GM12878 (cell line): ENCODE results near the gene DNAAF8. TPM values are rescaled to one million over a fixed set of nuclear protein-coding genes. Genes with fewer than 3 reads are reported as not detected.

ENCODE experiments used
- ATAC-seq: fragments of 200-7000 bp; cut with Tn5 transposase; 3 replicates; pipeline ENCODE4 v1.9.1; 2020; ENCODE audit warnings: mild to moderate bottlenecking, moderate library complexity
- BruUV-seq: library from RNA; stranded (reverse); fragments of 400-500 nt; replicated peaks from 2 replicates; lab custom pipeline; 2021; lab: Mats Ljungman, UMichigan
- CTCF ChIA-PET: fragments of 300-600 bp; sonication (Branson Sonifier 250); formaldehyde crosslinking; extraction: SDS; loops from one replicate; lab custom pipeline; 2021; ENCODE audit warnings: inconsistent platforms; lab: Yijun Ruan, JAX
- POLR2A ChIA-PET: fragments of 350-600 bp; formaldehyde crosslinking; extraction: SDS; loops from one replicate; lab custom pipeline; 2021; ENCODE audit warnings: inconsistent platforms; lab: Charles Lee
- RAD21 ChIA-PET: fragments of 300-600 bp; sonication (Branson Sonifier 250); formaldehyde crosslinking; loops from one replicate; lab custom pipeline; 2023; ENCODE audit warnings: antibody characterized with exemption; ENCODE audit not compliant: unreplicated experiment; lab: Charles Lee
- SMC1A ChIA-PET: fragments of 300-600 bp; sonication (Branson Sonifier 250); formaldehyde crosslinking; loops from one replicate; lab custom pipeline; 2023; ENCODE audit not compliant: unreplicated experiment, uncharacterized antibody; lab: Charles Lee
- DNase-seq: peaks from one replicate; pipeline ENCODE4 v3.0.0-alpha.2; 2011; ENCODE audit warnings: low read depth, low spot score
- FAIRE-seq: peaks from 3 replicates; lab custom pipeline; 2011; peaks lifted over from hg19 to GRCh38; lab: Jason Lieb, UNC
- H2AFZ ChIP-seq: 2 replicates; pipeline ENCODE4 v1.6.0; 2011; ENCODE audit warnings: low read depth, low read length, control low read depth; ENCODE audit not compliant: control insufficient read depth
- H3K27ac ChIP-seq: 2 replicates; pipeline ENCODE4 v1.5.1; 2011; ENCODE audit warnings: control low read depth; ENCODE audit not compliant: control insufficient read depth, insufficient read depth
- H3K27me3 ChIP-seq, 2 experiments: replicated peaks in 1 of 2; 2 replicates each; pipeline versions ENCODE4 v1.6.0 to v1.6.1; 2011; ENCODE audit warnings: low read length in 1 of 2; ENCODE audit not compliant: control insufficient read depth in 2 of 2, insufficient read depth in 2 of 2
- H3K36me3 ChIP-seq, 2 experiments: 2 replicates each; pipeline ENCODE4 v1.5.1; 2011; ENCODE audit warnings: low read length in 1 of 2; ENCODE audit not compliant: control insufficient read depth in 2 of 2, insufficient read depth in 2 of 2
- H3K4me1 ChIP-seq: 2 replicates; pipeline ENCODE4 v1.6.1; 2011; ENCODE audit warnings: mild to moderate bottlenecking, low read length, moderate library complexity, mixed read lengths; ENCODE audit not compliant: control insufficient read depth, insufficient read depth
- H3K4me2 ChIP-seq: 2 replicates; pipeline ENCODE4 v1.6.0; 2011; ENCODE audit warnings: control low read depth; ENCODE audit not compliant: control insufficient read depth, insufficient read depth
- H3K4me3 ChIP-seq: fragments of 200-600 bp; sonication (generic); 2 replicates; pipeline ENCODE4 v1.5.1; 2016
- H3K79me2 ChIP-seq: 2 replicates; pipeline ENCODE4 v1.6.0; 2011; ENCODE audit warnings: low read length; ENCODE audit not compliant: control insufficient read depth, insufficient read depth
- H3K9ac ChIP-seq: 2 replicates; pipeline ENCODE4 v1.8.0; 2011; ENCODE audit warnings: low read length, control low read depth, mixed read lengths; ENCODE audit not compliant: control insufficient read depth, insufficient read depth
- H3K9me3 ChIP-seq: replicated peaks from 3 replicates; pipeline ENCODE4 v1.5.1; 2011; ENCODE audit warnings: mild to moderate bottlenecking, low read length; ENCODE audit not compliant: control insufficient read depth, insufficient read depth
- H4K20me1 ChIP-seq: 2 replicates; pipeline ENCODE4 v1.6.0; 2011; ENCODE audit not compliant: control insufficient read depth, insufficient read depth
- ASH2L ChIP-seq: fragments of 300-600, 200-600 bp; sonication (generic); IDR thresholded peaks from 2 replicates; pipeline ENCODE4 v1.6.1; 2017; ENCODE audit warnings: low read depth, mild to moderate bottlenecking, borderline replicate concordance
- BHLHE40 ChIP-seq, 2 experiments: fragments of 450-650 bp in 1 of 2; IDR thresholded peaks; 2 replicates each; pipeline ENCODE4 v1.6.1; 2011 to 2017; ENCODE audit warnings: low read depth in 2 of 2, borderline replicate concordance in 1 of 2, improper control_type of control experiment in 1 of 2, low read length in 1 of 2, mild to moderate bottlenecking in 1 of 2
- EP300 ChIP-seq, 2 experiments: fragments of 150-350 bp in 1 of 2; IDR thresholded peaks; 2 replicates each; pipeline ENCODE4 v1.6.1; 2011 to 2012; ENCODE audit warnings: low read depth in 2 of 2, low read length in 2 of 2, borderline replicate concordance in 1 of 2, improper control_type of control experiment in 1 of 2, inconsistent platforms in 1 of 2; ENCODE audit not compliant: control insufficient read depth in 1 of 2
- HCFC1 ChIP-seq: fragments of 150-350 bp; IDR thresholded peaks from 2 replicates; pipeline ENCODE4 v1.6.1; 2014; ENCODE audit warnings: low read length
- HDAC2 ChIP-seq: fragments of 200-600 bp; sonication (generic); IDR thresholded peaks from 2 replicates; pipeline ENCODE4 v1.6.1; 2017
- HDGF ChIP-seq: fragments of 450-650 bp; IDR thresholded peaks from 2 replicates; pipeline ENCODE4 v1.6.1; 2016; ENCODE audit warnings: antibody characterized with exemption
- MEF2B ChIP-seq: fragments of 450-650 bp; IDR thresholded peaks from 2 replicates; pipeline ENCODE4 v1.6.1; 2018; ENCODE audit warnings: mild to moderate bottlenecking, moderate library complexity; ENCODE audit not compliant: partially characterized antibody, poor library complexity, severe bottlenecking
- MYC ChIP-seq: IDR thresholded peaks from 2 replicates; pipeline ENCODE4 v1.6.1; 2011; ENCODE audit warnings: mild to moderate bottlenecking, low read length, moderate library complexity, inconsistent platforms; ENCODE audit not compliant: insufficient read depth, insufficient replicate concordance, insufficient read length, severe bottlenecking
- NBN ChIP-seq: fragments of 450-650 bp; IDR thresholded peaks from 2 replicates; pipeline ENCODE4 v1.6.1; 2016
- PAX5 ChIP-seq: IDR thresholded peaks from 2 replicates; pipeline ENCODE4 v1.6.1; 2011; ENCODE audit warnings: low read depth, low read length, borderline replicate concordance
- PAX8 ChIP-seq: fragments of 450-650 bp; IDR thresholded peaks from 2 replicates; pipeline ENCODE4 v1.6.1; 2017; ENCODE audit warnings: mild to moderate bottlenecking, moderate library complexity
- PML ChIP-seq: IDR thresholded peaks from 2 replicates; pipeline ENCODE4 v1.6.1; 2012; ENCODE audit warnings: low read length, inconsistent platforms
- POLR2A ChIP-seq: IDR thresholded peaks from 2 replicates; pipeline ENCODE4 v1.6.1; 2011; ENCODE audit warnings: low read depth, mild to moderate bottlenecking, low read length
- RAD21 ChIP-seq: IDR thresholded peaks from 2 replicates; pipeline ENCODE4 v1.6.1; 2011; ENCODE audit warnings: mild to moderate bottlenecking, low read depth, low read length, moderate library complexity; ENCODE audit not compliant: insufficient read depth
- RBBP5 ChIP-seq: fragments of 200-600 bp; sonication (generic); conservative IDR thresholded peaks from 2 replicates; pipeline ENCODE4 v1.6.1; 2016
- RFX5 ChIP-seq: IDR thresholded peaks from 2 replicates; pipeline ENCODE4 v1.6.1; 2011; ENCODE audit warnings: low read depth, low read length, improper control_type of control experiment
- SIX5 ChIP-seq: IDR thresholded peaks from 2 replicates; pipeline ENCODE4 v1.6.1; 2011; ENCODE audit warnings: mild to moderate bottlenecking, low read depth, low read length, moderate library complexity; ENCODE audit not compliant: severe bottlenecking
- SMAD5 ChIP-seq: IDR thresholded peaks from 2 replicates; pipeline ENCODE4 v1.6.1; 2016; ENCODE audit warnings: antibody characterized with exemption, low read depth
- SREBF1 ChIP-seq: IDR thresholded peaks from 2 replicates; pipeline ENCODE4 v1.6.1; 2012; ENCODE audit warnings: mild to moderate bottlenecking, low read length
- whole genome bisulfite sequencing: methylation state at CpG from one replicate; pipeline ENCODE4 v1.1.6; 2016; ENCODE audit warnings: low lambda C conversion rate; ENCODE audit not compliant: insufficient replicate concordance, insufficient coverage; ENCODE audit errors: missing lambda C conversion rate; 5-methylcytosine and 5-hydroxymethylcytosine counted together
- in situ Hi-C: fragments of 300-500 bp; cut with MboI; formaldehyde crosslinking; loops from 9 replicates; pipeline ENCODE4 v1.14.3; 2018; ENCODE audit warnings: mixed read lengths
- intact Hi-C: fragments of 100-400 bp; cut with micrococcal nuclease; formaldehyde crosslinking; loops from one replicate; pipeline ENCODE4 v1.14.2; 2022; ENCODE audit not compliant: unreplicated experiment
- polyA plus RNA-seq, 11 experiments: library from polyadenylated mRNA; depleted of rRNA in 4 of 11; unstranded in 6 of 11; stranded (reverse) in 5 of 11; fragments of >200 nt; fragmentation: Nextera tagmentation in 4 of 11; fragmentation: Illumina TruSeq in 1 of 11; extraction: Ambion mirVana in 4 of 11; extraction: Trizol in 1 of 11; gene quantifications; 1 replicate in 1 of 11; 2 replicates in 10 of 11; pipeline versions ENCODE4 v1.2.1 to v1.2.3, GENCODE V29; 2011 to 2016; ENCODE audit warnings: inconsistent platforms in 2 of 11, missing spikeins in 2 of 11, low read depth in 1 of 11
- total RNA-seq, 4 experiments: library from RNA; depleted of rRNA in 3 of 4; stranded (reverse); fragments of >200 nt in 3 of 4; fragmentation: Illumina TruSeq in 1 of 4; extraction: Trizol in 1 of 4; gene quantifications; 2 replicates each; pipeline versions ENCODE4 v1.2.1 to v1.2.3, GENCODE V29; 2013 to 2021

Gene DNAAF8
- total and polyA plus RNA-seq, 10 of the 15 experiments (the other 5 are each of a cell fraction or from before 2014, with no cell fraction given), result 0.01 to 0.78 (median 0.22) TPM; not detected in 2

DNA sequence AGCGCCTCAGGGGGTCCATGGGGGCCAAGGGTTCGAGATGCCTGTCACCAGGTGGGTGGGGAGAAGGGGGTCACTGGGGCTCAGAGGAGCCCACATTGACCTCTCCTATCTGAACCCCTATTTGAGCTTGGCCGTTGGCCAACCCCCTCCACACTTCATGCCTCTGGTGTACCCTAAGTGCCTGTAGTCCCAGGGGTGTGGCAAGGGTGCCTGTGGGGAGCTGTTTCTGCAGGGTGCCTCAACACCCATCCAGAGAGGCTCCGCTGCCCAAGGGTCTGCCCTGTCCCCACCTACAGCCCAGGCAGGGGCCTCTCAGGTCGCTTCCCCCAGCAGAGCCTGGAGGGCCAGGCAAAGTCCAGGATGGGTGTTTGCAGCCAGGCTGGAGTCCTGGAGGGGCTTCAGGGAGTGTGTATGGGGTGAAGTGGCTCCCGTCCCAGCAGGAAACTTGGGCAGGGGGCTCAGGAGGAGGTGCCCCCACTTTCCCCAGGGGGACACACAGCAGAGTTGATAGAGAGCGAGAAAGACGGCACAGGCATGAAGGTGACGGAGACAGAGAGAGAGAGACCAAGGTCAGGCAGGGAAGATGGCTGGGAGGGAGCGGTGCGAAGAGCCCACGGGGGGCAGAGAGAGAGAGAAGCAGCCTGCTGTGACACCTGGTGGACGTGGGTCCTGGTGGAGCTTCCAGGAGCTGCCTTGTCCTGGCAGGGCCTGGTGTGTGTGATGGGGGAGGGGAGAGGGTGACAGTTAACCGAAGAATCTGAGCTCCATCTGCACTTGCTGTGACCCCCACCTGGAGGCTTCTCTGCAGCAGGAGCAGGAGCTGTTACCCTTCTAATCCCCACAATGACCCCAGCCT is 53.5 kb downstream of the DNAAF8 start, which contains the start of gene SEPTIN12:
Gene SEPTIN12, minus strand, starts transcription at position 719 of the 856 bp plus-strand sequence. Its CDS starts 700 bp downstream, at position 19.
- RAD21 ChIA-PET, result no interaction called here
- no peak within 1 kb of the TSS for H3K27ac ChIP-seq
- no peaks in the 10 kb centered on the region for H3K36me3 ChIP-seq
- no peak within 1 kb of the TSS for H2AFZ ChIP-seq
- CTCF ChIA-PET, result interaction anchor here (1.1 kb wide), 1 partner anchor 54 kb away, joined by 3 read pairs; the partner anchor contains the start of genes ANKS3 and DNAAF8
- H3K4me3 ChIP-seq, result no peak within 1 kb of the TSS
- FAIRE-seq (no peak), DNase-seq (no peak), ATAC-seq (no peak)
- POLR2A ChIA-PET, result no interaction called here
- no peaks in the 10 kb centered on the region for H3K9me3 ChIP-seq
- TF ChIP-seq RAD21, result no peak
- TF ChIP-seq PML, result no peak
- no peak for TF ChIP-seq PAX5
- TF ChIP-seq HDAC2, result no peak
- no peak for TF ChIP-seq PAX8
- no peak for TF ChIP-seq SIX5
- TF ChIP-seq BHLHE40 (IDR thresholded peaks at IDR 0.05; ENCODE audit: borderline replicate concordance in 1 of 2, low read depth in 2 of 2, low read length in 1 of 2), result no peak
- TF ChIP-seq HDGF, result no peak
- no peak for TF ChIP-seq SREBF1
- TF ChIP-seq HCFC1, result no peak
- TF ChIP-seq EP300 (IDR thresholded peaks at IDR 0.05; ENCODE audit: borderline replicate concordance in 1 of 2, control insufficient read depth in 1 of 2, low read depth in 2 of 2, low read length in 2 of 2), result no peak
- TF ChIP-seq RBBP5, result no peak
- TF ChIP-seq NBN, result no peak
- no peak for TF ChIP-seq MYC
- TF ChIP-seq RFX5, result no peak
- TF ChIP-seq POLR2A, result no peak
- TF ChIP-seq MEF2B, result no peak
- TF ChIP-seq SMAD5, result no peak
- no peak for TF ChIP-seq ASH2L
- no peak within 1 kb of the TSS for H3K9ac ChIP-seq
- BruUV-seq, result no TSS peak
- no peaks in the 10 kb centered on the region for H3K79me2 ChIP-seq
- no peaks in the 10 kb centered on the region for H3K27me3 ChIP-seq
- SMC1A ChIA-PET, result no interaction called here
- H4K20me1 ChIP-seq, result no peaks in the 10 kb centered on the region
- in situ Hi-C loops (no loop called here), intact Hi-C loops (no loop called here)
- no peaks in the 10 kb centered on the region for H3K4me1 ChIP-seq
- WGBS, result 42% methylated on average over 12 of the region's 14 CpGs
- no peak within 1 kb of the TSS for H3K4me2 ChIP-seq
